GM18909 (cell line): ENCODE measurements around the gene TCF23.
"Not testable (repeated sequence)": the region's sequence is repeated elsewhere in the genome, so short reads cannot be mapped to it uniquely, and the experiment has no call there.

Experiments used
- ATAC-seq: cut with Tn5 transposase; IDR thresholded peaks from one replicate; pipeline ENCODE4 v1.9.1; 2021; ENCODE audit warnings: mild to moderate bottlenecking; ENCODE audit not compliant: unreplicated experiment, poor library complexity

Gene TCF23

DNA sequence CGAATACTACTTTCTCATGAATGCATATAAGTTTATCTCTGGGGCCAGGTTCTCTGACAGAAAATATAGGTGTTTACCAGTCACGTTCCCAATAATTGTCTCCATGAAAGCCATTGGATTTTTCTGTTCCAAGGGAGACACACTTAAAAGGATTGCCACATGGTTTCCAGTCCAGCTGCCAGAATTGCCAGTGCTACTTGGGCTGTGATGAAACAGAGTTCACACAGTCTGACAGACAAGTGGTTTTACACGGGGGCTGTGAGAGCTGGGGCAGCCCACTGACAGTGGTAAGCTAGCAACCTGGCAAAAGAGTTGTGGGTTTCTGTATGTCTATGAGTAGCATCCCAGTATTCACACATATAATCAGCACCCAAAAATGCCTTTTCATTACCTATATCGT lies 35.3 kb downstream of the TCF23 start:
- no peak for ATAC-seq

DNA sequence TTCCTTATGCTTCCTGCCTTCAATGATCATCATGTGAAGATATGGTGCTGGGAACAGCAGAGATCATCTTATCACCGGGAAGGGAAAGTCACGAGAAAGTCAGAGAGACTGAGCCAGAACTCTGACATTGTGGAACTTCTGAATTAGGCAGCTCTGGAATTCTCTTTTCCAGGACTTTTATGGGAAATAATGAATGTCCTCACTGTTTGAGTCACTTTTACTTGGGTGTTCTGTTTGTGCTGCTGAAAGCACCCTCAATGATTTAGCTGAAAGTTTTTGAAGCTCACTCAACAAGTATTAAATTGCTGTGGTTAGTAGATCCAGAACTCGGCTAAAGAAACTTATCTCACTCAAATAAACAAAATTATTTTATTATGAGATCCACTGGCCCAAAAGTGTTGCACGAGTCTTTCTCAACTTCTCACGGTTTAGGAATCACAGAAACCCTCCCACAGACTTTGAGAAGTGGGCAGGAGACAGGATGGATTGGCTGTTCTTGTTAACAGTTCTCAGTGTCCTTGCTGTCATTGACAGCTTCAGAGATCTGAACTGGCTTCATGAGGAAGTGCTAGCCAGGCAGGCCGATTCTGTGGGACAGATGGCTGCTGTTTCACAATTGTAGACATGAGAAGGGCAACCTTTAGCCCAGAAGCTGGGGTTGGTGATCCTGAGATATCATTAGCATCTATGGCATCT lies 36.7 kb downstream of the TCF23 start:
- ATAC-seq: no peak

DNA sequence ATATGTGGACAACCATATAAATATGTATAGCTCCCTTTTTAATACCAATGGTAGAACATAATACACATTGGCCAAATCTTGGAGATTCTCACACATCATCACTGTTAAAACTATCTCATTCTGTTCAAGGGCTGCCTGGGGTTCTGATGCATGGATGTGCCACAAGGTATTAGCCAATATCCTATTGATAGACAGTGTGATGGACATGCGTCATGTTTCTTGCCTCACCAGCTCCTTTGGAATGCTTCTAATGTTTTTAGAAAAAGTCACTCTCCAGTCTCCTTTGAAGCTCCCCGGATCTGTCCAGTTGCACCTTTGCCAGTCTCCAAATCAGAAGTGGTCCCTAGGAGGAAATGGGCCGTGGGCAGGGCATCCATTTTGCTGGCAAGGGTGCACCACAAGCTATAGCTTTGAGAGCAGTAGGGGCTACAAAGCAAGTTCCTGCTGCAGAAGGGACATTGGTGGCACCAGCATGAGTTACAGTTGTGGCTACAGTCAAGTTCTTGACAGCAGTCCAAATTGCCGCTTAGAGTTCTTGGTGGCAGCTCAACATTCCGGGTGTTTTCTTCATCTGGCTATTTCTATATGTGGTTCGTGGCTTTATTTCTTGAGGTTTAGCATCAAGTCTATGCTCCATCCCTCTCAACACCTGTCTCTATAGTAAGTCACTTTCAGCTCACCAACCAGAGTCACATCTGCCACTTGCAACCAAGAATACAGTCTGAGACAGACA lies 38.0 kb downstream of the TCF23 start:
- ATAC-seq: no peak

DNA sequence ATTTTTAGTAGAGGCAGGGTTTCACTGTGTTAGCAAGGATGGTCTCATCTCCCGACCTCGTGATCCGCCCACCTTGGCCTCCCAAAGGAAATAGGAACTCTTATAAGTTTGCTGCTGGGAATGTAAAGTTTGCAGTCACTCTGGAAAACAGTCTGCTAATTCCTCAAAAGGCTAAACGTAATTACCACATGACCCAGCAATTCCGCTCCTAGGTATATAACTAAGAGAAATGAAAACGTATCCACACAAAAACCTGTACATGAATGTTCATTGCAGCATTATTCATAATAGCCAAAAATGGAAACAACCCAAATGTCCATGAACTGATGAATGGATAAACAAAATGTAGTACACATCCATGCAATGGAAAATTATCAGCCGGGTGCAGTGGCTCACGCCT lies 41.2 kb downstream of the TCF23 start:
- ATAC-seq: no peak

DNA sequence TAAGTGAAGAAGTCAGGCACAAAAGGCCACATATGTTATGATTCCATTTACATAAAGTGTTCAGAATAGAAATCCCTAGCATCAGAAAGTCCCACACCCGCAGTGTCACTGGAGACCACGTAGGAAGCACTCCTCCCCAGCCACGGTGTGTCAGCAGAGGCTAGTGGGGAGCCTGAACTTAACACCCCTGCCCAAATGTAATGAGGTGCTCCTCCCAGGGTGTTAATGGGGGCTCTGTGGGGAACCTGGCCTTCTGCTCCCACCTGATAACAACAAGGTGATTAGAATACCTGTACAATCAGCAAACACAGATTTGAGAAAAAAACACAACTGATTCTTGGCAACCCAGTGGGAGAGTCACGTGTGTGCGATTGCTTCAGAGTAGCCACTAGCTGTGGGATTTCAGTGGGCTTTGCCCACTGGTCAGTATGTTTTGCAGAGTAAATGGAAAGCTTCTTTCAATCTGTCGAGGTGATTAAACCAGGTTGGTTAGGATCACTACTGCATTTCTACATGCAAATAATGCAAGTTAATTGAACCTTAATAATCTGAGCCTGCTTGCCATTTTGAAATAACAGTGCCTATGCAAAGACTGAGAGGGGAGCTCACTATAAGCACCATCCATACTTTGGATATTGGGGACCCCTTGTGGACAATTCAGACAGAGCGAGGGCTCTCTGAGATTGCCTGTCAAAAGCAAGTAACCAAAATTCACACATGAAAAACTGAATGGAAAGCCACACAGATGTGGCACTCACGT lies 42.4 kb downstream of the TCF23 start:
- no peak for ATAC-seq

DNA sequence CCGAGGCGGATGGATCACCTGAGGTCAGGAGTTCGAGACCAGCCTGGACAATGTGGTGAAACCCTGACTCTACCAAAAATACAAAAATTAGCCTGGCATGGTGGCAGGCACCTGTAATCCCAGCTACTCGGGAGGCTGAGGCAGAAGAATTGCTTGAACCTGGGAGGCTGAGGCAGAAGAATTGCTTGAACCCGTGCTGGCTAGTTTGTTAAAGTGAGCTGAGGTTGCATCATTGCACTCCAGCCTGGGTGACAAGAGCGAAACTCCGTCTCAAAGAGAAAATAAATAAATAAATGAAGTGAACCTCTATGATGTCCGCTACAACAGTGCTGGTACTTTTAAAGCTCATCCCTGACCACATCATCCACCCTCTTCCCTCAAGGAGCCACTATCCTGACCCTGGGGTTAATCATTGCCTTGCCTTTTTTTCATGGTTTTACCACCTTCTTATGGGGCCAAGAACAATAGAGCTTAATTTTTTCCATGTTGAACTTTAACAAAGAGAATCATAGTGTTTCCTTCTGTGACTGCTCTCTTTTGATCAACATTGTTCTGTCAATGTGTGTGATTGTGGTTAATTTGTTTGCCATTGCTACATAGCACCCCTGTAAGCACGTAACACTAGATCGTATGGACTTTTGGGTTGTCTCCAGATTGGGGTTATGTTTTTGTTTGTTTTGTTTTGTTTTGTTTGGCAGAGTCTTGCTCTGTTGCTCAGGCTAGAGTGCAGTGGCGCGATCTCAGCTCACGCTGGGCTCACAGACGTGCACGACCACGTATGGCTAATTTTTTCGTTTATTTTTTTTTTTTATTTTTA lies 45.9 kb downstream of the TCF23 start:
- no peak for ATAC-seq

DNA sequence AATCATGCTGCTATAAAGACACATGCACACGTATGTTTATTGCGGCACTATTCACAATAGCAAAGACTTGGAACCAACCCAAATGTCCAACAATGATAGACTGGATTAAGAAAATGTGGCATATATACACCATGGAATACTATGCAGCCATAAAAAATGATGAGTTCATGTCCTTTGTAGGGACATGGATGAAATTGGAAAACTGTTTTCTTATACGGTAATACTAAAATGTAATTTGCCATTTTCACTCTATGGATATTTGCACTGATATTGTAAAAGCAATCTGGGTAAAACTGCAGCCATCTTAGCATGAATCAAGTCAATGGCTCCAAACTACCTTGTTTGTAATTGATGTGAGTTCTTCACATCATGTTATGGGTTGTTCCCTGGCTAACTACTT lies 47.0 kb downstream of the TCF23 start:
- not testable (repeated sequence) for ATAC-seq

DNA sequence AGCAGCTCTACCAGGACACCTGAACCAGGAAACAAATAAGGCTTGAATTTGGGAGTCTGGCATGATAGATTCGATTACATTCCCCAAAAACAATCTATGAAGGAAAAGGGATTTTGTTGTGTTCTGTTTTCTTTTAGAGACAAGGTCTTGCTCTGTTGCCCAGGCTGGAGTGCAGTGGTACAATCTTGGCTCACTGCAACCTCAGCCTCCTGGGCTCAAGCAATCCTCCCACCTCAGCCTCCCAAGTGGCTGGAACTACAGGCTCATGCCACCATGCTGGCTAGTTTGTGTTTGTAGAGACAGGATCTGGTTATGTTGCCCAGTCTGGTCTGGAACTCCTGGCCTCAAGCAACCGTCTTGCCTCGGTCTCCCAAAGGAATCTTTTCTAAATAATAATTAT lies 49.3 kb downstream of the TCF23 start:
- not testable (repeated sequence) for ATAC-seq

DNA sequence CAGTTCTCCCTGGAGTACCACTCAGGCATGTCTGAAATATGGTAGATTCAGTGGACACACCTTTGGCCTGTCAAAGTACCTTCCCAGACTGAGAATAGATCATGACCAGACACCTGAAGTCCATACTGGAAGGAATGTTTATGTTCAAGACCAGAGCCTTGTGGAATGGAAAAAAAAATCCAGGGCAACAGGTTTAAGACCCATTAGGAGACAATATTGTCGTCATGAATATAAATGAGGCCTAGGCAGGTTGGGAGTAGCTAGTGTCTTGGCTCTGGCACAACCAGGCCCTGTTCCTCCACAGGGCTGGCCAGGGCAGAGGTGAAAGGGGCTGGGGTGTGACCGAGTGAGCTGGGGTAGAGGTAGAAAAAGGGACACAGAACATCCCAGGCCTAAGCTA lies 49.8 kb downstream of the TCF23 start:
- no peak for ATAC-seq

DNA sequence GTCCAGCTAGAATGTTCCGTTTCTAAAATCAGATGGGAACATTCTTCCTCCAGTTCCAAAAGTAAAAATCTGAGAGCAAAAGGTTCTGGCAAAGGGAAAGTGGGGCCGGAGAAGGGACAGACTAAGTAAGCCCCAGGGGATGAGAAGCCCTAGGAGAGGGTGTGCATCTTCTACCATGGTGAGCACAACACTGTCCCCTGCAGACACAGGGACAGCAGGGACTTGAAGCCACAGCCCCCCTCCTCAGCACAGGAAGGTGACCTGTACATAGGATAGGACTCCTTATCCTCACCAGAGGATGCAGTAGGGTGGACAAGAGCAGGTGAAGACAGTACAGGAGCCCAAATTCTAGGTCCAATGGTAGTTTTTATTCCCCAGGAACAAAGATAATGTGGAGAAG lies 50.4 kb downstream of the TCF23 start:
- no peak for ATAC-seq

DNA sequence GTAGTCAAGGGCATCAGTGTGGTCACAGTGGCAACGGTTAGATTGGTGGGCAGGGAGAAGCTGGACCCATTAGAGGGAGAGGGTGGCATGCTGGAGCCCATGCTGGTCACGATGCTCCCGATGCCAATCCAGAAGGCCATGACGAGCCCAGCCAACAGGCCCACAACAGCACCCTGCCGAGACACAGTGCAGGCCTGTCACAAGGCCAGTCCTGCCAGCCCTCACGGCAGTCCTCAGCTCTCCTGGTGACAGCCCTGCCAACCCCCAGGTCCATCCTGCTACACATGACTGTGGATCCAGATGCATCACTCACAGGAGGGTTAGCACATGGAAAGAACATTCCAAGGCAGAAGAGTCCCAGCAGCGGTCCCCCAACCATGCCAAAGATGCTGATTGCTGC lies 52.9 kb downstream of the TCF23 start:
- ATAC-seq: no peak

DNA sequence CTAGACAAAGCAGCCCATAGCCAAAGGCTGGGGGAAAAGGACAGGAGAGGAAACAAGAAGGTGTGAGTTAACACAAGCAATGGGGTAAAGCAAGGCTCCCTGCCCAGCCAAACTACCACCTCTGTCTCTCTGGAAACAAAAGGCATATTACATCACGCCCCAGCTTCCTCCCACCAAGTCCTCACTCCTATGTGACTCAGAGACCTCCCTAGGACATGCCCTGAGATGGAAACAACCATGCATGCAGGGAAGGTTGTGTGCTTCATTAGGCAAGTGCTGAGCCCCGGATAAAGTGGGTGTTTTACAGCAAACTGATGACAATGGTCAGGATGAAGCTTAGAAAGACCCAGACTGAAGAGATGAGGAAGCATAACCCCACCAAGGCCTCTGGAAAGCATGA lies 54.0 kb downstream of the TCF23 start:
- ATAC-seq: no peak

DNA sequence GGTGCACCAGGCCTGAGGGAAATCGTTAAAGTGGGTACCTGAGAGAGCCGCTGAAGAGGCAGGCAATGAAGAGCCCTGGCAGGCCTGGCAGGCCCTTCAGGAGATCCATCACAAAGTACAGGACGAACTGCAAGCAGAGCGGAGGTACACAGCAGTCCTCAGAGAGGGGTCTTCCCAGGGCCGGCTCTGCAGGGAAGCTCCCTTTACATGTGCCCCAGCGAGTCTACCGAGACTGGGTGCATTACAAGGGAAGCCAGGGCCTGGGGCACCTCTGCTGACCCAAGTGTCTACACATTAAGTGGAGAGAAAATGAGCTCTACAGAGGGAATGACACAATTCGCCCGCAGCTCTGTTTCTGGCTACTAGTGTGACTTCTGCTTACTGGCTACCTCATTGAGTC lies 54.9 kb downstream of the TCF23 start:
- no peak for ATAC-seq

DNA sequence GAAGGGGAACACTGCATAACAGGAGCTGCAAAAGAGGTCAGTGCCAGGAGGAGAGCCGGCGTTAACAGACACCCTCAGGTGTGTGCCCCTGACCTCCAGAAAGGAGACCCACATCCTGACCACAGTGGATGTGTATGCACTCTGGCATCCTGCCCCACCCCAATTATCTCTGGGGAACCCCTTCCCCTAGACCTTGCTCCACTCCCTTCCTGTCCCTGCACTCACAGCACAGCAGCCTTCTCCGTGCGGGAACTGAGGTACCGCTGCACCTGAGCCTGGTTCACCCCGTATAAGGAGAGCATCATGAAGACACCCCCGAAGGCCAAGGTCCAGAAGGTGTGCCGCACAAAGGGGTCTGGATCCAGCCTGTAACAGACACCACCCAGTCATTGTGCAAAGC lies 55.8 kb downstream of the TCF23 start:
- no peak for ATAC-seq

DNA sequence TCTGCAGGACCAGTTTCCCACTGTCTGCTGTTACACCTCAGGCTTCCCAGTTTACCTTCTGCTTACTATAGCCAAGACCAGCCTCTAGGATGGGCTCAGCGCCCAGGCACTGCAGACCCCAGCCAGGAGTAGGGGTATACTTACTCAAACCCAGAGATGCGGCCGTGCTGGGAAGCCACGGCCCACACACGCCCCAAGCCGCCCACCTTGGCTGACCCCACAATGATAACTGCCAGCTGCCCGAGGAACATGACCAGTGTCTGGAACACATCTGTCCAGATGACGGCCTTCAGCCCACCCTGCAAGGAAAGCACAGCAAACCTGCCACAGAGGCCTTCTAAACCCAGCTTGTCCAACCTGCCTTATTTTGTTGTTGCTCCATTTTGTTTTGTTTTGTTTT lies 56.4 kb downstream of the TCF23 start:
- no peak for ATAC-seq

DNA sequence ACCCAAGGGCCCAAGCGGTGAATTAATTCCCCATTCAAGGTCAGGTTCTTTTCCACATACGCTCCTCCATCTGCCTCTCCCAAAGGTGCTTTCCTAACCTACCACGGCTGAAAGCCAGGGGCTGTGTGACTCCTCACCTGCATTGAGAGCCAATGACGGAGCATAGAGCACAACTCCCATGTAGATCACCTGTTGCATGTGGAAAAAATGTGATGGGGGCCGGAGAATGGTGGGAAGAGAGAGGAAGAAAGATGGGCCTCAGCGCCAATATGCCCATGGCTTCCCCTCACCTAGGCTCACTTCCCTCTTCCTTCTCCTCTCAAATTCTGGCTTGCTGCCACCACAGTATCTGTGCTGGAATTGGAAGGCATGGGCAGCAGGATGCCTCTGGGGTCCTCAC lies 57.5 kb downstream of the TCF23 start:
- no peak for ATAC-seq
